NCI-H1436 treated with DMSO at 0.1 percent for 48 hours (cell line): Measurements from ENCODE around the gene E2F7.
A peak's percentile ranks its signal among the peaks of the same experiment; 100 is the strongest.

ENCODE experiments used
- DNase-seq: peaks from one replicate; lab custom pipeline; 2025; lab: John Stamatoyannopoulos, UW

The E2F7 gene

GRCh38 chr12:77062846-77063461, 2.4 kb downstream of the E2F7 start:
- DNase-seq: peak; percentile 9

- DNase-seq: no peak
Observed at GRCh38 chr12:77062396-77062795, 3.0 kb downstream of the E2F7 start.

- no peak for DNase-seq
Observed at GRCh38 chr12:77060883-77061240, 4.5 kb downstream of the E2F7 start.

- no peak for DNase-seq
Observed at GRCh38 chr12:77060136-77060882, 5.1 kb downstream of the E2F7 start.

GRCh38 chr12:77058740-77059139, 6.6 kb downstream of the E2F7 start:
- no peak for DNase-seq

GRCh38 chr12:77054851-77055250, 10.5 kb downstream of the E2F7 start:
- DNase-seq: no peak

GRCh38 chr12:77053259-77053658, 12.1 kb downstream of the E2F7 start:
- DNase-seq: no peak

- peak; percentile 31 for DNase-seq
Observed at GRCh38 chr12:77049767-77050353, 15.5 kb downstream of the E2F7 start.

- no peak for DNase-seq
Observed at GRCh38 chr12:77047341-77048109, 17.8 kb downstream of the E2F7 start.

- DNase-seq: no peak
Observed at GRCh38 chr12:77046468-77046867, 18.9 kb downstream of the E2F7 start.

GRCh38 chr12:77045183-77045582, 20.2 kb downstream of the E2F7 start:
- DNase-seq: no peak

- DNase-seq: no peak
Observed at GRCh38 chr12:77044721-77045120, 20.6 kb downstream of the E2F7 start.

GRCh38 chr12:77042833-77043232, 22.5 kb downstream of the E2F7 start:
- no peak for DNase-seq

GRCh38 chr12:77040231-77040630, 25.1 kb downstream of the E2F7 start:
- no peak for DNase-seq

GRCh38 chr12:77035226-77035625, 30.1 kb downstream of the E2F7 start:
- DNase-seq: no peak

- DNase-seq: no peak
Observed at GRCh38 chr12:77033658-77034536, 31.5 kb downstream of the E2F7 start.

GRCh38 chr12:77032406-77032805, 33.0 kb downstream of the E2F7 start:
- no peak for DNase-seq

- no peak for DNase-seq
Observed at GRCh38 chr12:77031745-77032144, 33.6 kb downstream of the E2F7 start.

- DNase-seq: no peak
Observed at GRCh38 chr12:77025782-77026314, 39.5 kb downstream of the E2F7 start.

GRCh38 chr12:77023501-77023900, 41.9 kb downstream of the E2F7 start:
- no peak for DNase-seq

GRCh38 chr12:77019920-77020319, 45.4 kb downstream of the E2F7 start:
- no peak for DNase-seq
